ENCODE measurements around the gene CNTN4.

- TF ChIP-seq POLR2AphosphoS5 (IDR thresholded peaks at IDR 0.05) (no peak), CTCF (IDR thresholded peaks at IDR 0.05) (no peak)
Measured at GRCh38 chr3:3064297-3064696, 965.6 kb downstream of the CNTN4 start.

Measured in upper lobe of left lung (tissue), 4 donors.